Neural cell (in vitro differentiated cells): ENCODE data around the gene ETV7. TPM values are rescaled to one million over a fixed set of nuclear protein-coding genes. Genes with fewer than 3 reads are reported as not detected.

Source experiments
- H2AFZ ChIP-seq: fragments of 200-600, 300-800 bp; sonication (generic), shearing (Covaris generic); 2 replicates; pipeline ENCODE4 v1.6.0; 2014; ENCODE audit warnings: low read depth, mild to moderate bottlenecking, antibody characterized with exemption, low read length, moderate library complexity
- H3F3A ChIP-seq: fragments of 200-600 bp; shearing (Covaris generic); 2 replicates; pipeline ENCODE4 v1.6.1; 2016; ENCODE audit warnings: mild to moderate bottlenecking, moderate library complexity, mixed read lengths, antibody characterized with exemption, low read length; ENCODE audit not compliant: insufficient read depth, poor library complexity, severe bottlenecking
- H3K27ac ChIP-seq: fragments of 200-600, 300-800 bp; sonication (generic), shearing (Covaris generic); 2 replicates; pipeline ENCODE4 v1.5.1; 2014; ENCODE audit warnings: mild to moderate bottlenecking, low read length, moderate library complexity
- H3K27me3 ChIP-seq: fragments of 300-800, 200-600 bp; sonication (generic), shearing (Covaris generic); 2 replicates; pipeline ENCODE4 v1.6.0; 2014; ENCODE audit warnings: mild to moderate bottlenecking, low read depth, low read length, moderate library complexity; ENCODE audit not compliant: insufficient read depth
- H3K36me3 ChIP-seq: fragments of 300-800, 200-600 bp; sonication (generic), shearing (Covaris generic); 2 replicates; pipeline ENCODE4 v1.5.1; 2014; ENCODE audit warnings: mild to moderate bottlenecking, antibody characterized with exemption, low read length, moderate library complexity; ENCODE audit not compliant: insufficient read depth
- H3K4me2 ChIP-seq: fragments of 300-800, 200-600 bp; sonication (generic), shearing (Covaris generic); 2 replicates; pipeline ENCODE4 v1.6.0; 2014; ENCODE audit warnings: mild to moderate bottlenecking, low read length
- H3K4me3 ChIP-seq: fragments of 300-800, 200-600 bp; sonication (generic), shearing (Covaris generic); 2 replicates; pipeline ENCODE4 v1.5.1; 2014; ENCODE audit warnings: mild to moderate bottlenecking, low read length, moderate library complexity
- H3K79me2 ChIP-seq: fragments of 200-600 bp; shearing (Covaris generic); replicated peaks from 2 replicates; pipeline ENCODE4 v1.6.0; 2014; ENCODE audit warnings: mild to moderate bottlenecking, low read length, moderate library complexity; ENCODE audit not compliant: insufficient read depth
- H3K9ac ChIP-seq: fragments of 300-800, 200-600 bp; sonication (generic), shearing (Covaris generic); 2 replicates; pipeline ENCODE4 v1.6.1; 2016; ENCODE audit warnings: mild to moderate bottlenecking, low read length, mixed read lengths
- H3K9me2 ChIP-seq: fragments of 200-600 bp; shearing (Covaris generic); 2 replicates; pipeline ENCODE4 v1.6.1; 2016; ENCODE audit warnings: mild to moderate bottlenecking, low read length, mixed read lengths; ENCODE audit not compliant: insufficient read depth
- H3K9me3 ChIP-seq: fragments of 200-600, 300-800 bp; sonication (generic), shearing (Covaris generic); 2 replicates; pipeline ENCODE4 v1.6.1; 2016; ENCODE audit warnings: mild to moderate bottlenecking, mixed run types, low read length, moderate library complexity, mixed read lengths
- H4K20me1 ChIP-seq: fragments of 200-600 bp; shearing (Covaris generic); 2 replicates; pipeline ENCODE4 v1.6.1; 2016; ENCODE audit warnings: mild to moderate bottlenecking, mixed run types; ENCODE audit not compliant: insufficient read depth
- CTCF ChIP-seq: fragments of 450-650 bp; IDR thresholded peaks from 2 replicates; pipeline ENCODE4 v1.5.1; 2014; ENCODE audit warnings: antibody characterized with exemption, mild to moderate bottlenecking, moderate library complexity; ENCODE audit not compliant: poor library complexity, severe bottlenecking
- EP300 ChIP-seq: fragments of 450-650 bp; conservative IDR thresholded peaks from 2 replicates; pipeline ENCODE4 v1.6.1; 2014; ENCODE audit warnings: antibody characterized with exemption, mild to moderate bottlenecking, moderate library complexity; ENCODE audit not compliant: poor library complexity, severe bottlenecking
- EZH2 ChIP-seq: fragments of 200-600, 300-800 bp; shearing (Covaris generic), sonication (generic); IDR thresholded peaks from 2 replicates; pipeline ENCODE4 v1.6.1; 2014; ENCODE audit warnings: antibody characterized with exemption, low read length, borderline replicate concordance, mild to moderate bottlenecking; ENCODE audit not compliant: insufficient read depth, poor library complexity, severe bottlenecking
- MXI1 ChIP-seq: fragments of 450-650 bp; conservative IDR thresholded peaks from 2 replicates; pipeline ENCODE4 v1.6.1; 2014; ENCODE audit warnings: antibody characterized with exemption, mild to moderate bottlenecking; ENCODE audit not compliant: poor library complexity, severe bottlenecking
- POLR2AphosphoS5 ChIP-seq: IDR thresholded peaks from 2 replicates; pipeline ENCODE4 v1.6.1; 2012
- RAD21 ChIP-seq: fragments of 450-650 bp; conservative IDR thresholded peaks from 2 replicates; pipeline ENCODE4 v1.6.1; 2014; ENCODE audit warnings: antibody characterized with exemption, mild to moderate bottlenecking, moderate library complexity
- REST ChIP-seq: IDR thresholded peaks from 2 replicates; pipeline ENCODE4 v1.6.1; 2012; ENCODE audit warnings: borderline replicate concordance
- SMC3 ChIP-seq: fragments of 450-650 bp; conservative IDR thresholded peaks from 2 replicates; pipeline ENCODE4 v1.6.1; 2014; ENCODE audit warnings: antibody characterized with exemption, mild to moderate bottlenecking, moderate library complexity; ENCODE audit not compliant: poor library complexity
- TAF1 ChIP-seq: IDR thresholded peaks from 2 replicates; pipeline ENCODE4 v1.6.1; 2012; ENCODE audit warnings: low read depth
- polyA plus RNA-seq: library from polyadenylated mRNA; depleted of rRNA; stranded (reverse); fragments of >200 nt; gene quantifications from 2 replicates; pipeline ENCODE4 v1.2.3, GENCODE V29; 2014

ETV7 gene
- polyA plus RNA-seq, 1 donor from 2014 or later, result not detected

- no peaks in the 10 kb centered on the region for H3K27me3 ChIP-seq
- no peaks in the 10 kb centered on the region for H3K9me2 ChIP-seq
- H3F3A ChIP-seq, result no peaks in the 10 kb centered on the region
- no peak overlapping the region for H3K27ac ChIP-seq
- H3K4me2 ChIP-seq, result no peak overlapping the region
- no peak overlapping the region for H3K9ac ChIP-seq
- H2AFZ ChIP-seq, result no peak overlapping the region
- no peak for TF ChIP-seq TAF1
- no peak for TF ChIP-seq MXI1
- TF ChIP-seq SMC3, result no peak
- TF ChIP-seq EZH2, result no peak
- no peak for TF ChIP-seq POLR2AphosphoS5
- TF ChIP-seq EP300, result no peak
- TF ChIP-seq REST, result no peak
- no peak for TF ChIP-seq CTCF
- TF ChIP-seq RAD21, result no peak
- no peaks in the 10 kb centered on the region for H3K36me3 ChIP-seq
- no peak overlapping the region for H3K4me3 ChIP-seq
- H4K20me1 ChIP-seq, result no peaks in the 10 kb centered on the region
- no peaks in the 10 kb centered on the region for H3K9me3 ChIP-seq
- no peaks in the 10 kb centered on the region for H3K79me2 ChIP-seq
Observed at GRCh38 chr6:36331381-36331780, 56.1 kb downstream of the ETV7 start.

- TF ChIP-seq RAD21 (no peak), EZH2 (no peak), REST (no peak)
- no peak overlapping the region for H2AFZ ChIP-seq
- H4K20me1 ChIP-seq, result no peaks in the 10 kb centered on the region
- H3K27ac ChIP-seq, result no peak overlapping the region
- no peaks in the 10 kb centered on the region for H3K9me2 ChIP-seq
- H3K79me2 ChIP-seq, result no peaks in the 10 kb centered on the region
- no peaks in the 10 kb centered on the region for H3F3A ChIP-seq
- no peaks in the 10 kb centered on the region for H3K9me3 ChIP-seq
- no peaks in the 10 kb centered on the region for H3K27me3 ChIP-seq
- no peak overlapping the region for H3K4me2 ChIP-seq
- H3K9ac ChIP-seq, result no peak overlapping the region
- H3K36me3 ChIP-seq, result no peaks in the 10 kb centered on the region
- H3K4me3 ChIP-seq, result no peak overlapping the region
Observed at GRCh38 chr6:36330366-36330765, 57.1 kb downstream of the ETV7 start.
